Measurements from ENCODE around the gene BICRA. TPM values are rescaled to one million over a fixed set of nuclear protein-coding genes. Genes with fewer than 3 reads are reported as not detected.
"Not testable (repeated sequence)": the region's sequence is repeated elsewhere in the genome, so short reads cannot be mapped to it uniquely, and the experiment has no call there.

BICRA gene
- total RNA-seq, 5 donors from 2014 or later (not counting 1 experiment from before 2014, with no cell fraction given): 31.9 to 39.3 (median 35.1) TPM

DNA sequence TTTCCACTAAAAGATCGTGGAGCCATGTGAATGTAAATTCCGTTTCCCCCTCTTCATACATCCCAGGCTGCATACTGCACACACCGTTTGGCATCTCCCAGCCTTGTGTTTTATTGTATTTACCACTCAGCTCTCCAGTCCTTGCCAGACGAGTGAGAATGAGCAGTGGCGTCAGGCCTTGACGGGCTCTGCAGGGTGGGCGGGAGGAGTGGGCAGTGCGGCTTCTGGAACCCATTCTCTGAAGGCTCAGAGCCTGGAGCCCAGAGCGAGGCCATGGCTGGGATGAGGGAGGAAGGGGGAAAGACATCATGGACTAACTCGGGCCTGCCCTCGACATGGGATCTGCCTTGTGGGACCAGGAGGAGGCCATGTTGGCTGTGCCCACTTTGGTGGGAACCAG lies 25.1 kb downstream of the BICRA start:
- H3K4me1 Mint-ChIP-seq: peaks cover 55 to 63% (median 62%) of the 10 kb centered on the region in 3 donors

DNA sequence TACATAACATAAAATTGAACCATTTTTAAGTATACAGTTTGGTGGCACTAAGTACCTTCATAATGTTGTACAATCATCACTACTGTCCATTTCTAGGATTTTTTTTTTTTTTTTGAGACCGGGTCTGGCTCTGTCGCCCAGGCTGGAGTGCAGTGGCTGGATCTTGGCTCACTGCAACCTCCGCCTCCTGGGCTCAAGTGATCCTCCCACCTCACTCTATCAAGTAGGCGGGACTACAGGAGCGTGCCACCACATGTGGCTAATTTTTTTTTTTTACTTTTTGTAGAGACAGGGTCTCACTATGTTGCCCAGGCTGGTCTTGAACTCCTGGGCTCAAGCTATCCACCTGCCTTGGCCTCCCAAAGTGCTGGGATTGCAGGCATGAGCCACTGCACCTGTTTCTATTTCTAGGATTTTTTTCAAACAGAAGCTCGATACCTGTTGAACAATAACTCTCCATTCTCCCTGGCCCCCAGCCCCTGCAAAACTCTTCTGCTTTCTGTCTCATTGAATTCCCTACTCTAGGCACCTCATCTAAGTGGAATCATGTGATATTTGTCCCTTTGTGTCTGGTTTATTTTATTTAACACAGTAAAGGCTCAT lies 26.3 kb downstream of the BICRA start:
- not testable (repeated sequence) for H3K27me3 Mint-ChIP-seq; H3K27me3 ChIP-seq (replicated peaks in 1 of 2; ENCODE audit: control insufficient read depth in 2 of 2, extremely low read depth in 1 of 2, insufficient read depth in 2 of 2, low read length in 1 of 2)
- WGBS (ENCODE audit: insufficient coverage): 100% methylated on average over 1 of the region's 6 CpGs

More for the DNA sequence above, 25.1 kb downstream of the BICRA start:
- 93% methylated on average over 8 of the region's 11 CpGs for WGBS (ENCODE audit: insufficient coverage)
- DNase-seq (no peak), ATAC-seq (replicated peaks in 1 of 4) (no peak)
- Mint-ChIP-seq H3K27me3 (no peaks in the 10 kb centered on the region), H3K36me3 (peaks cover 20% of the 10 kb centered on the region), H3K4me3 (no peak overlapping the region), H3K9me3 (no peaks in the 10 kb centered on the region), H3K27ac (no peak overlapping the region)
- H3K4me1 ChIP-seq (ENCODE audit: control insufficient read depth in 1 of 2, extremely low read depth in 1 of 2, insufficient read depth in 2 of 2, low read length in 2 of 2): peaks cover 0 to 11% of the 10 kb centered on the region in 2 experiments
- no peaks in the 10 kb centered on the region for H3K27me3 ChIP-seq (replicated peaks in 1 of 2; ENCODE audit: control insufficient read depth in 2 of 2, extremely low read depth in 1 of 2, insufficient read depth in 2 of 2, low read length in 1 of 2)
- H3K9me3 ChIP-seq: no peaks in the 10 kb centered on the region
- no peak overlapping the region for H3K4me3 ChIP-seq (ENCODE audit: control insufficient read depth in 1 of 2, extremely low read depth in 1 of 2, low read length in 1 of 2)
- POLR2A ChIA-PET: no interaction called here
- CTCF ChIA-PET: no interaction called here
- peaks cover 7 to 8% of the 10 kb centered on the region in 2 donors for H3K36me3 ChIP-seq (ENCODE audit: control insufficient read depth in 2 of 2, extremely low read depth in 1 of 2, insufficient read depth in 1 of 2, low read length in 1 of 2)
- no peak overlapping the region for H3K27ac ChIP-seq (ENCODE audit: low read length)

GRCh38 chr19:47637550-47637949 lies 28.6 kb downstream of the BICRA start:
- Mint-ChIP-seq H3K36me3 (peaks cover 11% of the 10 kb centered on the region), H3K4me3 (no peak overlapping the region), H3K4me1 (peaks cover 45 to 56% (median 55%) of the 10 kb centered on the region in 3 donors), H3K9me3 (no peaks in the 10 kb centered on the region), H3K27ac (no peak overlapping the region), H3K27me3 (no peaks in the 10 kb centered on the region)
- DNase-seq (no peak), ATAC-seq (replicated peaks in 1 of 4) (no peak)
- H3K27me3 ChIP-seq (replicated peaks in 1 of 2; ENCODE audit: control insufficient read depth in 2 of 2, extremely low read depth in 1 of 2, insufficient read depth in 2 of 2, low read length in 1 of 2): no peaks in the 10 kb centered on the region
- ChIA-PET CTCF (interaction anchor here in 1 of 2 donors (0.6 kb wide), 1 partner anchor 73 kb away, joined by 11 read pairs; no protein-coding TSS in a partner anchor), POLR2A (no interaction called here)
- H3K36me3 ChIP-seq (ENCODE audit: control insufficient read depth in 2 of 2, extremely low read depth in 1 of 2, insufficient read depth in 1 of 2, low read length in 1 of 2): peaks cover 3 to 8% of the 10 kb centered on the region in 2 donors
- H3K9me3 ChIP-seq: no peaks in the 10 kb centered on the region
- whole genome bisulfite sequencing (ENCODE audit: insufficient coverage): 95% methylated on average over 8 of the region's 11 CpGs
- H3K27ac ChIP-seq (ENCODE audit: low read length): no peak overlapping the region
- H3K4me1 ChIP-seq (ENCODE audit: control insufficient read depth in 1 of 2, extremely low read depth in 1 of 2, insufficient read depth in 2 of 2, low read length in 2 of 2): peaks cover 0 to 5% of the 10 kb centered on the region in 2 experiments
- no peak overlapping the region for H3K4me3 ChIP-seq (ENCODE audit: control insufficient read depth in 1 of 2, extremely low read depth in 1 of 2, low read length in 1 of 2)

More for the DNA sequence above, 26.3 kb downstream of the BICRA start:
- peaks cover 23% of the 10 kb centered on the region for H3K36me3 Mint-ChIP-seq
- CTCF ChIA-PET; H3K27ac Mint-ChIP-seq; ATAC-seq (replicated peaks in 1 of 4); POLR2A ChIA-PET; H3K9me3 ChIP-seq; H3K9me3 Mint-ChIP-seq; H3K27ac ChIP-seq (ENCODE audit: low read length); H3K4me3 ChIP-seq (ENCODE audit: control insufficient read depth in 1 of 2, extremely low read depth in 1 of 2, low read length in 1 of 2); H3K4me3 Mint-ChIP-seq; DNase-seq: not testable (repeated sequence)
- Histone ChIP-seq H3K4me1 (ENCODE audit: control insufficient read depth in 1 of 2, extremely low read depth in 1 of 2, insufficient read depth in 2 of 2, low read length in 2 of 2) (peaks cover 0 to 11% of the 10 kb centered on the region in 2 experiments), H3K36me3 (ENCODE audit: control insufficient read depth in 2 of 2, extremely low read depth in 1 of 2, insufficient read depth in 1 of 2, low read length in 1 of 2) (peaks cover 8 to 10% of the 10 kb centered on the region in 2 donors)
- peaks cover 52 to 57% (median 57%) of the 10 kb centered on the region in 3 donors for H3K4me1 Mint-ChIP-seq

- peaks cover 10 to 16% of the 10 kb centered on the region in 2 donors for H3K36me3 ChIP-seq (ENCODE audit: control insufficient read depth in 2 of 2, extremely low read depth in 1 of 2, insufficient read depth in 1 of 2, low read length in 1 of 2)
- no peak overlapping the region for H3K4me3 ChIP-seq (ENCODE audit: control insufficient read depth in 1 of 2, extremely low read depth in 1 of 2, low read length in 1 of 2)
- Mint-ChIP-seq H3K4me3 (no peak overlapping the region), H3K27ac (no peak overlapping the region), H3K36me3 (peaks cover 28% of the 10 kb centered on the region), H3K9me3 (no peaks in the 10 kb centered on the region), H3K27me3 (no peaks in the 10 kb centered on the region), H3K4me1 (peaks cover 43 to 53% (median 47%) of the 10 kb centered on the region in 3 donors)
- POLR2A ChIA-PET: no interaction called here
- CTCF ChIA-PET: no interaction called here
- 100% methylated on average over 1 of the region's 5 CpGs for WGBS (ENCODE audit: insufficient coverage)
- ATAC-seq (replicated peaks in 1 of 4): no peak
- no peaks in the 10 kb centered on the region for H3K27me3 ChIP-seq (replicated peaks in 1 of 2; ENCODE audit: control insufficient read depth in 2 of 2, extremely low read depth in 1 of 2, insufficient read depth in 2 of 2, low read length in 1 of 2)
- H3K27ac ChIP-seq (ENCODE audit: low read length): no peak overlapping the region
- H3K9me3 ChIP-seq: no peaks in the 10 kb centered on the region
- H3K4me1 ChIP-seq (ENCODE audit: control insufficient read depth in 1 of 2, extremely low read depth in 1 of 2, insufficient read depth in 2 of 2, low read length in 2 of 2): peaks cover 0 to 4% of the 10 kb centered on the region in 2 experiments
- DNase-seq: no peak
Measured at GRCh38 chr19:47641891-47642485, 33.1 kb downstream of the BICRA start.

- Mint-ChIP-seq H3K4me3 (no peak overlapping the region), H3K9me3 (no peaks in the 10 kb centered on the region), H3K36me3 (peaks cover 32% of the 10 kb centered on the region), H3K27me3 (no peaks in the 10 kb centered on the region), H3K27ac (no peak overlapping the region), H3K4me1 (peaks cover 41 to 56% (median 48%) of the 10 kb centered on the region in 3 donors)
- ChIA-PET CTCF (no interaction called here), POLR2A (no interaction called here)
- Histone ChIP-seq H3K27ac (ENCODE audit: low read length) (no peak overlapping the region), H3K27me3 (replicated peaks in 1 of 2; ENCODE audit: control insufficient read depth in 2 of 2, extremely low read depth in 1 of 2, insufficient read depth in 2 of 2, low read length in 1 of 2) (no peaks in the 10 kb centered on the region), H3K4me3 (ENCODE audit: control insufficient read depth in 1 of 2, extremely low read depth in 1 of 2, low read length in 1 of 2) (no peak overlapping the region), H3K36me3 (ENCODE audit: control insufficient read depth in 2 of 2, extremely low read depth in 1 of 2, insufficient read depth in 1 of 2, low read length in 1 of 2) (peaks cover 10 to 11% of the 10 kb centered on the region in 2 donors), H3K4me1 (ENCODE audit: control insufficient read depth in 1 of 2, extremely low read depth in 1 of 2, insufficient read depth in 2 of 2, low read length in 2 of 2) (peaks cover 0 to 4% of the 10 kb centered on the region in 2 experiments), H3K9me3 (no peaks in the 10 kb centered on the region)
- ATAC-seq (replicated peaks in 1 of 4) (no peak), DNase-seq (no peak)
- 95% methylated on average over 4 of the region's 5 CpGs for WGBS (ENCODE audit: insufficient coverage)
Measured at GRCh38 chr19:47643281-47643680, 34.3 kb downstream of the BICRA start.

DNA sequence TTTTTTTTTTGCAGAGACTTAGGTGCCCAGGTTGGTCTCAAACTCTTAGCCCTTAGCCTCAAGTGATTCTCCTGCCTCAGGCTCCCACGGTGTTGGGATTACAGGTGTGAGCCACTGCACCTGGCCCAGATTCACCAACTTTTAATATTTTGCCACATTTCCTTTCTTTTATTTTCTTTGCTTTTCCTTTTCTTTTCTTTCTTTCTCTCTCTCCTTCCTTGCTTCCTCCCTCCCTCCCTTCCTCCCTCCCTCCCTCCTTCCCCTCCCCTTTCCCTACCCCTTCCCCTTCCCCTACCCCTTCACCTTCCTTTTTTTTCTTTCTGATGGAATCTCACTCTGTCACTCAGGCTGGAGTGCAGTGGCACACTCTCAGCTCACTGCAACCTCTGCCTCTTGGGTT lies 35.3 kb downstream of the BICRA start:
- Mint-ChIP-seq H3K27me3 (no peaks in the 10 kb centered on the region), H3K4me1 (peaks cover 39 to 53% (median 47%) of the 10 kb centered on the region in 3 donors), H3K4me3 (no peak overlapping the region), H3K27ac (no peak overlapping the region), H3K9me3 (peaks cover 0 to under 1% (median 0%) of the 10 kb centered on the region in 3 donors), H3K36me3 (peaks cover 34% of the 10 kb centered on the region)
- no peak for ATAC-seq (replicated peaks in 1 of 4)
- Histone ChIP-seq H3K4me1 (ENCODE audit: control insufficient read depth in 1 of 2, extremely low read depth in 1 of 2, insufficient read depth in 2 of 2, low read length in 2 of 2) (peaks cover 0 to 4% of the 10 kb centered on the region in 2 experiments), H3K36me3 (ENCODE audit: control insufficient read depth in 2 of 2, extremely low read depth in 1 of 2, insufficient read depth in 1 of 2, low read length in 1 of 2) (peaks cover 10 to 11% of the 10 kb centered on the region in 2 donors), H3K27ac (ENCODE audit: low read length) (no peak overlapping the region), H3K27me3 (replicated peaks in 1 of 2; ENCODE audit: control insufficient read depth in 2 of 2, extremely low read depth in 1 of 2, insufficient read depth in 2 of 2, low read length in 1 of 2) (no peaks in the 10 kb centered on the region), H3K4me3 (ENCODE audit: control insufficient read depth in 1 of 2, extremely low read depth in 1 of 2, low read length in 1 of 2) (no peak overlapping the region), H3K9me3 (no peaks in the 10 kb centered on the region)
- WGBS (ENCODE audit: insufficient coverage): 100% methylated on average over 1 of the region's 1 CpG
- ChIA-PET POLR2A (no interaction called here), CTCF (no interaction called here)
- no peak for DNase-seq
